Spleen (tissue), 7 donors: ENCODE data around the gene CCL8.

Experiments used
- POLR2A ChIP-seq, 3 donors: fragments of 450-650 bp; IDR thresholded peaks; one replicate each; pipeline ENCODE4 v1.5.1; 2017; ENCODE audit warnings: antibody characterized with exemption in 3 of 3, mild to moderate bottlenecking in 1 of 3
- POLR2AphosphoS5 ChIP-seq, 3 donors: sonication (generic); formaldehyde crosslinking; IDR thresholded peaks; one replicate each; pipeline ENCODE4 v1.5.1; 2017; ENCODE audit warnings: antibody characterized with exemption in 3 of 3
- TF ChIP-seq, protein P1 (sequence below), 11 experiments: fragments of 200-600 bp in 7 of 11; fragments of 450-650 bp in 4 of 11; sonication (generic) in 4 of 11; IDR thresholded peaks in 8 of 11; conservative IDR thresholded peaks in 3 of 11; 1 replicate in 7 of 11; 2 replicates in 4 of 11; pipeline versions ENCODE4 v1.4.0 to v1.8.0; 2016 to 2021; ENCODE audit warnings: antibody characterized with exemption in 11 of 11, inconsistent platforms in 4 of 11, mild to moderate bottlenecking in 1 of 11
- donor health status: DM: no; HTN: no; CAD: no; lungs with moderate emphysema.
- donor health status: DM: no; HTN: no; CAD: no.
- donor health status: DM: no; HTN: no; CAD: no.

DNA sequence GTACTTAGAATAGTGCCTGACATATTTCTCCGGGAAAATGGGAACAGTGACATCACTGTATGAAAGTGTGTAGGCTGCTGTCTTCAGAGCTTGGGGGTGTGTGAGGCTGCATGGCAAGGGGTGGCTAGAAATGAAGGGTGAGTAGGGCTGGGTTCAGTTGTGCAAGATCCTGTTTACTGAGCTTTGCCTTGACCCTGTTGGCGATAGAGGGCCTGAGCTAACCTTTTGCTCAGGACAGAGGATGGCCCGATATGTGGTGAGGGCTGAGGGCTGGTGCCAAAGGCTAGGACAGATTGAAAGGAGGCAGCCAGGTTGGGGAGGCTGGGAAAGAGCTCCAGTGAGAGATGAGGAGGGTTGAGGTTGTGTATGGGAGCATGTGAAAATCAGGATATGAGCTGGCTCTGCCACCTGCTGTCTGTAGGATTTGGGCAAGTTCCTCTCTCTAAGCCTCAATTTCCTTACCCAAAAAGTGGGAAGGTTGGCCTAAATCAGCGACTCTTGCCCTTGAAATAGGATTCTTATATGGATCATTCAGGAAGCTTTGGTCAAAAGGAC, 49.8 kb downstream of the CCL8 start:
- TF ChIP-seq POLR2AphosphoS5 (IDR thresholded peaks at IDR 0.05) (no peak), POLR2A (IDR thresholded peaks at IDR 0.05) (no peak)
- TF ChIP-seq, protein P1, sequence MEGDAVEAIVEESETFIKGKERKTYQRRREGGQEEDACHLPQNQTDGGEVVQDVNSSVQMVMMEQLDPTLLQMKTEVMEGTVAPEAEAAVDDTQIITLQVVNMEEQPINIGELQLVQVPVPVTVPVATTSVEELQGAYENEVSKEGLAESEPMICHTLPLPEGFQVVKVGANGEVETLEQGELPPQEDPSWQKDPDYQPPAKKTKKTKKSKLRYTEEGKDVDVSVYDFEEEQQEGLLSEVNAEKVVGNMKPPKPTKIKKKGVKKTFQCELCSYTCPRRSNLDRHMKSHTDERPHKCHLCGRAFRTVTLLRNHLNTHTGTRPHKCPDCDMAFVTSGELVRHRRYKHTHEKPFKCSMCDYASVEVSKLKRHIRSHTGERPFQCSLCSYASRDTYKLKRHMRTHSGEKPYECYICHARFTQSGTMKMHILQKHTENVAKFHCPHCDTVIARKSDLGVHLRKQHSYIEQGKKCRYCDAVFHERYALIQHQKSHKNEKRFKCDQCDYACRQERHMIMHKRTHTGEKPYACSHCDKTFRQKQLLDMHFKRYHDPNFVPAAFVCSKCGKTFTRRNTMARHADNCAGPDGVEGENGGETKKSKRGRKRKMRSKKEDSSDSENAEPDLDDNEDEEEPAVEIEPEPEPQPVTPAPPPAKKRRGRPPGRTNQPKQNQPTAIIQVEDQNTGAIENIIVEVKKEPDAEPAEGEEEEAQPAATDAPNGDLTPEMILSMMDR (IDR thresholded peaks at IDR 0.05 in 8 of 11, conservative IDR thresholded peaks at IDR 0.05 in 3 of 11): no peak
